ENCODE results near the gene MRPL55.

The MRPL55 gene

DNA sequence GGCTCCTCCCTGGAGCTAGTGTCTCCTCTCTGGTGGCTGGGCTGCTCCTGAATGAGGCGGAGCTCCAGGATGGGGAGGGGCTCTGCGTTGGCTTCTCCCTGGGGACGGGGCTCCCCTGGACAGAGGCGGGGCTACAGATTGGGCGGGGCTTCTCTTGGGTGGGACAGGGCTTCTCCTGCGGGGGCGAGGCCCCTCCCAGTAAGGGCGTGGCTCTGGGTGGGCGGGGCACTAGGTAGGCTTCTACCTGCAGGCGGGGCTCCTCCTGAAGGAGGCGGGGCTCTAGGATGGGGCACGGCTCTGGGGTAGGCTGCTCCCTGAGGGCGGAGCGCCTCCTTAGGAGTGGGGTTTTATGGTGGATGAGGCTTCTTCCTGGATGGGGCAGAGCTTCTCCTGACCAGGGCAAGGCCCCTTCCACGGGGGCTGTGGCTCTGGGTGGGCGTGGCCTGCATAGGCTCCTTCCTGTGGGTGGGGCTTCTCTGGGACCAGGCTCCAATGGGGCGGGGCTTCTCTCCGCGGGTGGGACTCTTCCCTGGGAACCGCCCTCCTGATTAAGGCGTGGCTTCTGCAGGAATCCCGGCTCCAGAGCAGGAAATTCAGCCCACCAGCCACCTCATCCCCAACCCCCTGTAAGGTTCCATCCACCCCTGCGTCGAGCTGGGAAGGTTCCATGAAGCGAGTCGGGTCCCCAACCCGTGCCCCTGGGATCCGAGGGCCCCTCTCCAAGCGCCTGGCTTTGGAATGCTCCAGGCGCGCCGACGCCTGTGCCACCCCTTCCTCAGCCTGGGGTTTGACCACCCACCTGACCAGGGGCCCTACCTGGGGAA lies 49.3 kb downstream of the MRPL55 start:
- in situ Hi-C loops (cut with HindIII; ENCODE audit: low sequenced_read_pairs), result no loop called here

DNA sequence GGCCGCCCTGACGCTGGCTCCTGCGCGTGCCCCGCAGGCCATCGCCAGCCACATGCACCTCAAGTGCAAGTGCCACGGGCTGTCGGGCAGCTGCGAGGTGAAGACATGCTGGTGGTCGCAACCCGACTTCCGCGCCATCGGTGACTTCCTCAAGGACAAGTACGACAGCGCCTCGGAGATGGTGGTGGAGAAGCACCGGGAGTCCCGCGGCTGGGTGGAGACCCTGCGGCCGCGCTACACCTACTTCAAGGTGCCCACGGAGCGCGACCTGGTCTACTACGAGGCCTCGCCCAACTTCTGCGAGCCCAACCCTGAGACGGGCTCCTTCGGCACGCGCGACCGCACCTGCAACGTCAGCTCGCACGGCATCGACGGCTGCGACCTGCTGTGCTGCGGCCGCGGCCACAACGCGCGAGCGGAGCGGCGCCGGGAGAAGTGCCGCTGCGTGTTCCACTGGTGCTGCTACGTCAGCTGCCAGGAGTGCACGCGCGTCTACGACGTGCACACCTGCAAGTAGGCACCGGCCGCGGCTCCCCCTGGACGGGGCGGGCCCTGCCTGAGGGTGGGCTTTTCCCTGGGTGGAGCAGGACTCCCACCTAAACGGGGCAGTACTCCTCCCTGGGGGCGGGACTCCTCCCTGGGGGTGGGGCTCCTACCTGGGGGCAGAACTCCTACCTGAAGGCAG lies 50.0 kb downstream of the MRPL55 start:
- in situ Hi-C loops (cut with HindIII; ENCODE audit: low sequenced_read_pairs), result no loop called here

DNA sequence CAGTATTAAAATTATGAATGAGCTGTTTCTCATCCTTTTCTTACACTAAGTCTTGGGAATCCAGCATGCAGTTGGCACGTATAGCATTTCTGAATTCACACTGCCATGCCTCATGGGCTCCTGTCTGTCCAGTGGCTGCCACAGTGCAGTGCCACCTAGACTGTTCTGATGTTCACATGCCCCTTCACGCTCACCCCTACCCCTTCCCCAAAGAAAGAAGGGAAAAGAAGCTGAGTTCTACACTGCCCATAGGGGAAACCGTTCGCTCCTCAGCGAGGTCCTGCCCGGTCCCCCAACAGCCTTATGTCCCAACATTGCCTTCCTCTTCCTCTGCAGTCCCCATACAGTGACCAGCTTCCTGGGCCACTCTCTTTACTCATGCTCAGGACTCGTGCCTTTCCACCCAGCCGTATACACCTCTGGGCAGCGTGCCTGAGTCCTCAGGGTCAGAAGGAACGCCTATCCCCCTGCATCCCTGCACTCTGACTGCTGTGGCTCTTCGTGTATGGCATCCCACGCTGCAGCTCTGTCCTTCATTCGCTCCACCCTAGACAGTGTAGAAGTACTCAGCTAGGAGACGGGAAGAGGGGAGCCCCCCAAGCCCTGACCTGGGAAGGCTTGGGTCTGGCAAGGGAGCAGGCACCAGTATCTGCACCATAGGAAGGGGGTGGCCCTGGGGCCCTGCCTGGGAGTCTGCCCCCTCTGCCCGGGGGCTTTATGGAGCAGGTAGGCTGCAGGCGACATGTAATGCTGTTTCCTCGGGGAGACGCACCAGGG lies 50.7 kb downstream of the MRPL55 start:
- in situ Hi-C loops (cut with HindIII; ENCODE audit: low sequenced_read_pairs), result no loop called here

Data from DLD1 (cell line).